GM18517 (cell line): ENCODE results near the gene ZNG1C.
"Not testable (repeated sequence)": the region's sequence is repeated elsewhere in the genome, so short reads cannot be mapped to it uniquely, and the experiment has no call there.

Experiments used
- ATAC-seq: cut with Tn5 transposase; IDR thresholded peaks from one replicate; pipeline ENCODE4 v1.9.1; 2021; ENCODE audit warnings: mild to moderate bottlenecking, moderate library complexity; ENCODE audit not compliant: unreplicated experiment

ZNG1C gene

GRCh38 chr9:68342265-68343025, 100.7 kb downstream of the ZNG1C start:
- ATAC-seq, result peak; percentile 95

DNA sequence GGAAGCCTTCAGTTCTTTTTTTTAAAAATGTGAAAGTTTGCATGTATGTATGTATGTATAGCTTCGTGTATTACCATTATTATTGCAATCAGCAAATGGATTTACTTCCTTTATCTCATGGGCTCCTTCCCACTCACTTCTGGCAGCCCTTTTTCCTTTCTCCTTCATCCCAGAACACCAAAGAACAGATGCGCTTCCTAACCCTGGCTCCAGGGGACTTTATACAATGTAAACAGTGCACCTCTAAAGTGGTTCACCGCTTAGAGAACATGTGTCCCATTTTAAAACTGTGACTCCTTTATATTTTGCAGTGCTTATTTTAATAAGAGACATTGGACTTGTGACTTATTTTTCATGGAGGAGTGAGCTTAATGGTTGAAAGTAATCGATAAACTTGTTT, 101.5 kb downstream of the ZNG1C start:
- ATAC-seq, result not testable (repeated sequence)

- not testable (repeated sequence) for ATAC-seq
These were observed 102.2 kb downstream of the ZNG1C start for GRCh38 chr9:68343992-68344391.
